IMR-90 (cell line): ENCODE measurements around the gene GALNT9. TPM values are rescaled to one million over a fixed set of nuclear protein-coding genes. Genes with fewer than 3 reads are reported as not detected.

Source experiments
- ATAC-seq: fragments of 200-7000 bp; cut with Tn5 transposase; 2 replicates; pipeline ENCODE4 v1.9.1; 2020; ENCODE audit warnings: low read depth, mild to moderate bottlenecking, moderate library complexity
- BruUV-seq: library from RNA; stranded (reverse); fragments of 400-500 nt; replicated peaks from 2 replicates; lab custom pipeline; 2021; lab: Mats Ljungman, UMichigan
- CTCF ChIA-PET: fragments of 300-600 bp; formaldehyde crosslinking; extraction: SDS; loops from one replicate; lab custom pipeline; 2021; ENCODE audit warnings: antibody characterized with exemption; lab: Yijun Ruan, JAX
- POLR2A ChIA-PET: fragments of 300-600 bp; sonication (Branson Sonifier 250); formaldehyde crosslinking; loops from one replicate; lab custom pipeline; 2022; ENCODE audit warnings: antibody characterized with exemption; ENCODE audit not compliant: unreplicated experiment; lab: Charles Lee
- DNase-seq: peaks from one replicate; pipeline ENCODE4 v3.0.0; 2013
- H2AFZ ChIP-seq: replicated peaks from 2 replicates; pipeline ENCODE3; 2013; ENCODE audit warnings: low read length, mild to moderate bottlenecking; ENCODE audit not compliant: poor library complexity
- H2AK5ac ChIP-seq: 2 replicates; pipeline ENCODE4 v1.6.1; 2013; ENCODE audit warnings: low read depth, low read length, inconsistent platforms
- H2AK9ac ChIP-seq: replicated peaks from 2 replicates; pipeline ENCODE3; 2013; ENCODE audit warnings: mild to moderate bottlenecking, low read depth, low read length, moderate library complexity; ENCODE audit not compliant: poor library complexity
- H2BK120ac ChIP-seq: 2 replicates; pipeline ENCODE4 v1.6.1; 2013; ENCODE audit warnings: low read depth, low read length, inconsistent platforms
- H2BK15ac ChIP-seq: 3 replicates; pipeline ENCODE4 v1.6.1; 2013; ENCODE audit warnings: low read depth, low read length, inconsistent platforms
- H2BK20ac ChIP-seq: 2 replicates; pipeline ENCODE4 v1.6.1; 2013; ENCODE audit warnings: low read depth, mild to moderate bottlenecking, inconsistent platforms, low read length, moderate library complexity
- H2BK5ac ChIP-seq: 2 replicates; pipeline ENCODE4 v1.6.1; 2013; ENCODE audit warnings: mild to moderate bottlenecking, low read depth, low read length, inconsistent platforms; ENCODE audit not compliant: poor library complexity, severe bottlenecking
- H3K14ac ChIP-seq: replicated peaks from 2 replicates; pipeline ENCODE4 v1.6.1; 2013; ENCODE audit warnings: low read depth, low read length, inconsistent platforms
- H3K18ac ChIP-seq: 2 replicates; pipeline ENCODE4 v1.6.1; 2013; ENCODE audit warnings: low read depth, low read length, control low read depth
- H3K23ac ChIP-seq: 2 replicates; pipeline ENCODE4 v1.6.1; 2013; ENCODE audit warnings: low read depth, low read length, inconsistent platforms
- H3K27ac ChIP-seq: 2 replicates; pipeline ENCODE4 v1.5.1; 2013; ENCODE audit warnings: mild to moderate bottlenecking, control low read depth, low read length; ENCODE audit not compliant: insufficient read depth
- H3K27me3 ChIP-seq: 2 replicates; pipeline ENCODE4 v1.6.1; 2013; ENCODE audit warnings: low read length; ENCODE audit not compliant: control insufficient read depth, insufficient read depth
- H3K36me3 ChIP-seq: 2 replicates; pipeline ENCODE4 v1.6.1; 2013; ENCODE audit warnings: low read length, mixed read lengths; ENCODE audit not compliant: control insufficient read depth, insufficient read depth
- H3K4ac ChIP-seq: 2 replicates; pipeline ENCODE4 v1.6.1; 2013; ENCODE audit warnings: low read depth, low read length, inconsistent platforms
- H3K4me1 ChIP-seq: 2 replicates; pipeline ENCODE4 v1.6.1; 2013; ENCODE audit warnings: low read length, mixed read lengths; ENCODE audit not compliant: control insufficient read depth, insufficient read depth
- H3K4me2 ChIP-seq: 2 replicates; pipeline ENCODE4 v1.6.1; 2013; ENCODE audit warnings: low read depth, mild to moderate bottlenecking, control low read depth, low read length, moderate library complexity
- H3K4me3 ChIP-seq: 2 replicates; pipeline ENCODE4 v1.5.1; 2013; ENCODE audit warnings: low read depth, mild to moderate bottlenecking, control low read depth, low read length, moderate library complexity; ENCODE audit not compliant: insufficient read depth
- H3K56ac ChIP-seq: 2 replicates; pipeline ENCODE4 v1.6.1; 2013; ENCODE audit warnings: low read length, inconsistent platforms; ENCODE audit not compliant: insufficient read depth; ENCODE audit errors: extremely low read depth
- H3K79me1 ChIP-seq, 2 experiments: 2 replicates each; pipeline ENCODE4 v1.6.1; 2013; ENCODE audit warnings: low read length in 2 of 2, inconsistent platforms in 1 of 2, low read depth in 1 of 2
- H3K9ac ChIP-seq: 2 replicates; pipeline ENCODE4 v1.6.1; 2013; ENCODE audit warnings: low read depth, low read length, control low read depth
- H3K9me1 ChIP-seq: 2 replicates; pipeline ENCODE4 v1.6.1; 2013; ENCODE audit warnings: low read length, inconsistent platforms; ENCODE audit not compliant: insufficient read depth
- H3K9me3 ChIP-seq: 2 replicates; pipeline ENCODE4 v1.6.1; 2013; ENCODE audit warnings: low read length; ENCODE audit not compliant: control insufficient read depth, insufficient read depth
- H4K20me1 ChIP-seq: 2 replicates; pipeline ENCODE4 v1.6.1; 2013; ENCODE audit warnings: low read length, inconsistent platforms; ENCODE audit not compliant: insufficient read depth
- H4K5ac ChIP-seq: 2 replicates; pipeline ENCODE4 v1.6.1; 2013; ENCODE audit warnings: mild to moderate bottlenecking, low read depth, low read length, control low read depth
- H4K8ac ChIP-seq, 2 experiments: 2 replicates each; pipeline ENCODE4 v1.6.1; 2013; ENCODE audit warnings: low read depth in 2 of 2, low read length in 2 of 2, control low read depth in 1 of 2, inconsistent platforms in 1 of 2
- H4K91ac ChIP-seq: 2 replicates; pipeline ENCODE4 v1.6.1; 2013; ENCODE audit warnings: low read depth, low read length, inconsistent platforms; ENCODE audit not compliant: insufficient read depth
- CHD1 ChIP-seq: IDR thresholded peaks from 2 replicates; pipeline ENCODE4 v1.6.1; 2012; ENCODE audit warnings: low read depth, low read length, improper control_type of control experiment
- ELK1 ChIP-seq: fragments of 150-350 bp; IDR thresholded peaks from 2 replicates; pipeline ENCODE4 v1.6.1; 2016; ENCODE audit warnings: low read depth, mild to moderate bottlenecking, low read length, moderate library complexity, borderline replicate concordance
- FOS ChIP-seq: fragments of 150-350 bp; IDR thresholded peaks from 2 replicates; pipeline ENCODE4 v1.6.1; 2016; ENCODE audit warnings: low read depth, low read length
- MAFK ChIP-seq: IDR thresholded peaks from 2 replicates; pipeline ENCODE4 v1.6.1; 2012; ENCODE audit warnings: low read depth, low read length, improper control_type of control experiment
- NFE2L2 ChIP-seq: fragments of 150-350 bp; IDR thresholded peaks from 2 replicates; pipeline ENCODE4 v1.6.1; 2016; ENCODE audit warnings: low read depth, mild to moderate bottlenecking, low read length
- POLR2A ChIP-seq: IDR thresholded peaks from 2 replicates; pipeline ENCODE4 v1.6.1; 2012; ENCODE audit warnings: mild to moderate bottlenecking, low read depth, low read length
- RAD21 ChIP-seq: IDR thresholded peaks from 2 replicates; pipeline ENCODE4 v1.6.1; 2012; ENCODE audit warnings: low read length, improper control_type of control experiment
- RFX5 ChIP-seq: IDR thresholded peaks from 2 replicates; pipeline ENCODE4 v1.8.0; 2012; ENCODE audit warnings: low read depth, mild to moderate bottlenecking, low read length, moderate library complexity
- SMC3 ChIP-seq: fragments of 150-350 bp; IDR thresholded peaks from 2 replicates; pipeline ENCODE4 v1.6.1; 2016; ENCODE audit warnings: low read depth, mild to moderate bottlenecking, antibody characterized with exemption, low read length, moderate library complexity
- USF2 ChIP-seq: fragments of 150-350 bp; IDR thresholded peaks from 2 replicates; pipeline ENCODE4 v1.6.1; 2017; ENCODE audit warnings: mild to moderate bottlenecking, antibody characterized with exemption, low read length, low read depth
- WGBS, 2 experiments: methylation state at CpG; one replicate each; pipeline versions ENCODE4 v1.1.5 to v1.1.7; 2013; ENCODE audit warnings: missing lambda C conversion rate in 2 of 2; ENCODE audit not compliant: insufficient read length in 1 of 2; ENCODE audit errors: extremely low coverage in 2 of 2; 5-methylcytosine and 5-hydroxymethylcytosine counted together
- dilution Hi-C: fragments of 300-500 bp; cut with HindIII; formaldehyde crosslinking; loops from one replicate; pipeline ENCODE4 v1.14.3; 2018; ENCODE audit warnings: low sequenced_read_pairs; ENCODE audit not compliant: unreplicated experiment
- in situ Hi-C: fragments of 300-500 bp; cut with MboI; formaldehyde crosslinking; loops from 3 replicates; pipeline ENCODE4 v1.14.3; 2019; ENCODE audit warnings: low sequenced_read_pairs, inconsistent platforms, mixed read lengths
- intact Hi-C: fragments of 100-400 bp; cut with micrococcal nuclease; formaldehyde crosslinking; loops from 2 replicates; pipeline ENCODE4 v1.10.0; 2022
- polyA plus RNA-seq, 3 experiments: library from polyadenylated mRNA; depleted of rRNA; stranded (reverse); fragments of >200 nt; gene quantifications; 2 replicates each; pipeline ENCODE4 v1.2.3, GENCODE V29; 2012; ENCODE audit warnings: low replicate concordance in 1 of 3
- total RNA-seq: library from RNA; depleted of rRNA; stranded (reverse); fragments of >200 nt; gene quantifications from 2 replicates; pipeline ENCODE4 v1.2.3, GENCODE V29; 2012

The GALNT9 gene
- total and polyA plus RNA-seq, 2 of the 4 experiments (the other 2 are of a cell fraction): under 0.01 to 0.12 TPM

GRCh38 chr12:132214161-132214476 is 115.3 kb downstream of the GALNT9 start:
- Histone ChIP-seq H3K4me1 (no peaks in the 10 kb centered on the region), H3K18ac (no peak overlapping the region), H3K56ac (no peak overlapping the region), H2BK20ac (no peak overlapping the region), H3K23ac (no peak overlapping the region), H3K27ac (no peak overlapping the region), H2BK15ac (no peak overlapping the region), H3K4me2 (no peak overlapping the region), H3K36me3 (no peaks in the 10 kb centered on the region), H2AK9ac (no peak overlapping the region), H2AFZ (no peak overlapping the region), H3K14ac (no peak overlapping the region), H2BK120ac (no peak overlapping the region), H3K9me1 (no peaks in the 10 kb centered on the region), H3K4me3 (no peak overlapping the region), H3K27me3 (no peaks in the 10 kb centered on the region; the same call in 1 of the 2 replicates), H4K8ac (no peak overlapping the region), H3K9ac (no peak overlapping the region), H3K9me3 (peaks cover 10% of the 10 kb centered on the region; the same call in 1 of the 2 replicates), H3K4ac (no peak overlapping the region), H4K5ac (no peak overlapping the region), H2AK5ac (no peak overlapping the region), H4K20me1 (no peaks in the 10 kb centered on the region), H2BK5ac (no peak overlapping the region), H4K91ac (no peak overlapping the region), H3K79me1 (no peaks in the 10 kb centered on the region)
- intact Hi-C loops: no loop called here
- ATAC-seq (no peak), DNase-seq (no peak)
- TF ChIP-seq NFE2L2 (no peak), FOS (no peak), SMC3 (no peak), CHD1 (no peak), POLR2A (no peak), USF2 (no peak), ELK1 (no peak), RAD21 (no peak), RFX5 (no peak), MAFK (no peak)
- dilution Hi-C loops: no loop called here
- in situ Hi-C loops: no loop called here
- 49% methylated on average over 6 of the region's 13 CpGs; no CpG with 5 or more reads in 1 of the 2 experiments for WGBS, 2 experiments
- CTCF ChIA-PET: no interaction called here
- no TSS peak for BruUV-seq
- POLR2A ChIA-PET: no interaction called here
